ENCODE measurements around the gene ZNF576.
"Not testable (repeated sequence)": the region's sequence is repeated elsewhere in the genome, so short reads cannot be mapped to it uniquely, and the experiment has no call there.

ZNF576 gene

DNA sequence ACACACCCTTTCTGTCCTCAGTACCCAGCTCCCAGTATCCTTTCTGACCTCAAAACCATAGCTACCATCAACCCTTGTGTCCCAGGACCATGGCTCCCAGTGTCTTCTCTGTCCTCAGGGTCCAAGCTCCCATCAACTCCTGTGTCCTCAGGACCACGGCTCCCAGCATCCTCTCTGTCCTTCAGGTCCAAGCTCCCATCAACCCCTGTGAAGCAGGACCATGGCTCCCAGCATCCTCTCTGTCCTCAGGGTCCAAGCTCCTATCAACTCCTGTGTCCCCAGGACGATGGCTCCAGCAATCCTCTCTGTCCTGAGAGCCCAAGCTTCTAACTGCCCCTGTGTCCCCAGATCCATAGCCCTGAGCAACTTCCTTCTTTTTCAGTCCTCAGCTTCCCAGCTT is 44.9 kb downstream of the ZNF576 start:
- in situ Hi-C loops (cut with HindIII; ENCODE audit: low pct_unique_long_range_greater_than_20kb, low sequenced_read_pairs) = no loop called here
- no peak for TF ChIP-seq JUND (IDR thresholded peaks at IDR 0.05; ENCODE audit: low read depth)
- no peak for DNase-seq (ENCODE audit: low read depth in 1 of 2, low spot score in 1 of 2)

GRCh38 chr19:43642531-43642930 is 46.1 kb downstream of the ZNF576 start:
- in situ Hi-C loops (cut with HindIII; ENCODE audit: low pct_unique_long_range_greater_than_20kb, low sequenced_read_pairs) = no loop called here
- no peak for DNase-seq (ENCODE audit: low read depth in 1 of 2, low spot score in 1 of 2)
- TF ChIP-seq JUND (IDR thresholded peaks at IDR 0.05; ENCODE audit: low read depth) = no peak

DNA sequence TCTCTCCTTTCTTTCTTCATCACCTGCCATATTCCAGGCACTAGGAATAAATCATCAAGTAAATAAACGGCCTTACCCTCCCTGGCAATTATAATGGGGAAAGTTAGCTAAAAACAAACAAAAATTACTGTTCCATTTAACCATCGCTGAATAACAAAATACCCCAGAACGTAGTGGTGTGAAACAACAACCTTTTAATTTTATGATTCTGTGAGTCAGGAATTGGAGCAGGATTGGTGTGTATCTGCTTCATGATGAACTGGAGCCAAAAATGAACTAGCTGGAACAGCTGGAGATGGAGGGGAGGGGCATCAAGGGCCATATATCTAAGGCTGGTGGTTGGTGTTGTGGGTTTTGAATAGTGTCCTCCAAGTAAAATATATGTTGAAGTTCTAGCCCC is 46.9 kb downstream of the ZNF576 start:
- in situ Hi-C loops (cut with HindIII; ENCODE audit: low pct_unique_long_range_greater_than_20kb, low sequenced_read_pairs) = no loop called here
- no peak for DNase-seq (ENCODE audit: low read depth in 1 of 2, low spot score in 1 of 2)
- TF ChIP-seq JUND (IDR thresholded peaks at IDR 0.05; ENCODE audit: low read depth) = no peak

DNA sequence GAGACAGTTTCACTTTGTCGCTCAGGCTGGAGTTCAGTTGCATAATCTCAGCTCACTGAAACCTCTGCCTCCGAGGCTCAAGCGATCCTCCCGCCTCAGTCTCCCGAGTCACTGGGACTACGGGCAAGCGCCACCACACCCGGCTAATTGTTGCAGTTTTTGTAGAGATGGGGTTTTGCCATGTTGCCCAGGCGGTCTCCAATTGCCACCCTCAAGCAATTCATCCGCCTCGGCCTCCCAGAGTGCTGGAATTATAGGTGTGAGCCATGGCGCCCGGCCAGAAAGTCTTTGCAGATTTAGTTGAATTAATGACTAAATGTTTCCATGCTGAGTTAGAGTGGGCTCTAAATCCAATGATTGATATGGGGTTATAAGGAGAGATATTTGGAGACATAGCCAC is 47.8 kb downstream of the ZNF576 start:
- in situ Hi-C loops (cut with HindIII; ENCODE audit: low pct_unique_long_range_greater_than_20kb, low sequenced_read_pairs) = no loop called here
- no peak for TF ChIP-seq JUND (IDR thresholded peaks at IDR 0.05; ENCODE audit: low read depth)
- no peak for DNase-seq (ENCODE audit: low read depth in 1 of 2, low spot score in 1 of 2)

DNA sequence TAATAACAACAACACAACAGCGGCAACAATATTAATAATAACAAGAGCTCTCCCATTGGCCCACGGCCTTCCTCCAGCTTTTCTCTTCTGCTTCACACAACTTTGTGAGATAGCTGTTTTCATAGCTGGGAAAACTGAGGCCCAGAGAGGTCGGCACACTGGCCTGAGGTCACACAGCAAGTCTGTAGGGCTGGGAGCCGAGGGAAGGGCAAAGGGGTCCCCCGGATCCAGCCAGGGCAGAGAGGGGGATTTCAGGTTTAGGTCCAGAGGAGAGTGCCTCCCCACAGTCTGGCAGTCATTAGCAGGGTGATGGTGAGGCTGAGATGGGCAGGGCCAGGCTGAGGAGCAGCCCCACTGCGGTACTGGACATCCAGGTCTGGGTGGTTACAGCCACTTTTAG is 52.2 kb downstream of the ZNF576 start:
- TF ChIP-seq JUND (IDR thresholded peaks at IDR 0.05; ENCODE audit: low read depth) = no peak
- in situ Hi-C loops (cut with HindIII; ENCODE audit: low pct_unique_long_range_greater_than_20kb, low sequenced_read_pairs) = no loop called here
- DNase-seq (ENCODE audit: low read depth in 1 of 2, low spot score in 1 of 2) = no peak

DNA sequence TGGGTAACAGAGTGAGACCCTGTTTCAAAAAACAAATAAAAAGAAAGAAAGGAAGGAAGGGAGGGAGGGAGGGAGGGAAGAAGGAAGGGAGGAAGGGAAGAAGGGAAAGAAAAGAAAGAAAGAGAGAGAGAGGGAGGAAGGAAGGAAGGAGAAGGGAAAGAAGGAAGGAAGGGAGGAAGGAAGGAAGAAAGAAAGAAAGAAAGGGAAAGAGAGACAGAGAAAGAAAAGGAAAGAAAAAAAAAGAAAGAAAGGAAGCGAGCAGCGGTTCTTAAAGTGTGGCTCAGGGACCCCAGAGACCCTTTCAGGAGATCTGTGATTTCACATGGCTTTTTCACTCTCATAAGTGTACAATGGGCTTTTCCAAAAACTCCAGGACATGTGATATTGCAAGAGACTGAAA is 53.1 kb downstream of the ZNF576 start:
- in situ Hi-C loops (cut with HindIII; ENCODE audit: low pct_unique_long_range_greater_than_20kb, low sequenced_read_pairs) = no loop called here
- TF ChIP-seq JUND (IDR thresholded peaks at IDR 0.05; ENCODE audit: low read depth) = no peak
- no peak for DNase-seq (ENCODE audit: low read depth in 1 of 2, low spot score in 1 of 2)

GRCh38 chr19:43650276-43650675 is 53.9 kb downstream of the ZNF576 start:
- in situ Hi-C loops (cut with HindIII; ENCODE audit: low pct_unique_long_range_greater_than_20kb, low sequenced_read_pairs); DNase-seq (ENCODE audit: low read depth in 1 of 2, low spot score in 1 of 2): not testable (repeated sequence)

All from T47D (cell line).